HepG2 (cell line): Measurements from ENCODE around the gene SULT2B1. TPM values are rescaled to one million over a fixed set of nuclear protein-coding genes. Genes with fewer than 3 reads are reported as not detected.
A peak's percentile ranks its signal among the peaks of the same experiment; 100 is the strongest.

Experiments used
- ATAC-seq: fragments of 200-7000 bp; cut with Tn5 transposase; 3 replicates; pipeline ENCODE4 v1.9.1; 2020; ENCODE audit warnings: mild to moderate bottlenecking, moderate library complexity
- BruUV-seq: library from RNA; stranded (reverse); fragments of 400-500 nt; replicated peaks from 2 replicates; lab custom pipeline; 2021; lab: Mats Ljungman, UMichigan
- CTCF ChIA-PET: fragments of 300-600 bp; formaldehyde crosslinking; extraction: SDS; loops from one replicate; lab custom pipeline; 2021; ENCODE audit warnings: low total read pairs, inconsistent platforms, low intra/inter-chr PET ratio; lab: Yijun Ruan, JAX
- POLR2A ChIA-PET: fragments of 350-600 bp; sonication (Branson Sonifier 250); formaldehyde crosslinking; loops from one replicate; lab custom pipeline; 2020; ENCODE audit warnings: antibody characterized with exemption, inconsistent platforms; lab: Yijun Ruan, JAX
- DNase-seq: peaks from one replicate; pipeline ENCODE4 v3.0.0-alpha.2; 2015; ENCODE audit warnings: low spot score
- FAIRE-seq: peaks from 3 replicates; lab custom pipeline; 2011; peaks lifted over from hg19 to GRCh38; lab: Jason Lieb, UNC
- H2AFZ ChIP-seq: one replicate; pipeline ENCODE4 v1.6.1; 2011; ENCODE audit warnings: low read length, inconsistent platforms
- H3K27ac ChIP-seq: fragments of 300-600 bp; 3 replicates; pipeline ENCODE4 v1.8.0; 2011; ENCODE audit warnings: mixed run types, mild to moderate bottlenecking, mixed read lengths, low read length, inconsistent platforms; ENCODE audit not compliant: insufficient read depth; ENCODE audit errors: extremely low read length
- H3K27me3 ChIP-seq, 2 experiments: fragments of 200-600 bp in 1 of 2; 2 replicates in 1 of 2; 3 replicates in 1 of 2; pipeline versions ENCODE4 v1.6.0 to v1.8.0; 2011; ENCODE audit warnings: low read length in 2 of 2, mild to moderate bottlenecking in 2 of 2, moderate library complexity in 2 of 2, inconsistent platforms in 1 of 2; ENCODE audit not compliant: insufficient read depth in 2 of 2, control insufficient read depth in 1 of 2
- H3K36me3 ChIP-seq, 2 experiments: fragments of 200-600 bp in 1 of 2; replicated peaks in 1 of 2; 2 replicates in 1 of 2; 3 replicates in 1 of 2; pipeline versions ENCODE4 v1.5.1 to v1.8.0; 2011; ENCODE audit warnings: low read length in 2 of 2, inconsistent platforms in 1 of 2; ENCODE audit not compliant: insufficient read depth in 2 of 2, control insufficient read depth in 1 of 2
- H3K4me1 ChIP-seq: 2 replicates; pipeline ENCODE4 v1.5.1; 2012; ENCODE audit warnings: low read length, inconsistent platforms; ENCODE audit not compliant: insufficient read depth
- H3K4me2 ChIP-seq: 2 replicates; pipeline ENCODE4 v1.6.0; 2011; ENCODE audit warnings: low read depth, low read length, inconsistent platforms
- H3K4me3 ChIP-seq, 3 experiments: fragments of 200-600 bp in 1 of 3; sonication (generic), shearing (Covaris generic) in 1 of 3; replicated peaks in 1 of 3; 2 replicates each; pipeline ENCODE4 v1.5.1; 2011 to 2016; ENCODE audit warnings: low read length in 3 of 3, inconsistent platforms in 2 of 3, low read depth in 2 of 3, mild to moderate bottlenecking in 2 of 3, control low read depth in 1 of 3, mixed read lengths in 1 of 3; ENCODE audit not compliant: insufficient read depth in 1 of 3
- H3K79me2 ChIP-seq: one replicate; pipeline ENCODE4 v1.6.1; 2011; ENCODE audit warnings: low read length, inconsistent platforms; ENCODE audit not compliant: insufficient read depth
- H3K9ac ChIP-seq: 2 replicates; pipeline ENCODE4 v1.6.0; 2011; ENCODE audit warnings: mild to moderate bottlenecking, low read depth, low read length, inconsistent platforms; ENCODE audit not compliant: insufficient read depth
- H3K9me3 ChIP-seq: 2 replicates; pipeline ENCODE4 v1.5.1; 2012; ENCODE audit warnings: mild to moderate bottlenecking, low read length
- H4K20me1 ChIP-seq: 2 replicates; pipeline ENCODE4 v1.6.0; 2011; ENCODE audit warnings: inconsistent platforms, mild to moderate bottlenecking, low read length, moderate library complexity; ENCODE audit not compliant: insufficient read depth
- CBX2 ChIP-seq, 2 experiments: fragments of 200-600 bp in 1 of 2; sonication (generic); formaldehyde crosslinking in 1 of 2; IDR thresholded peaks; 2 replicates each; pipeline versions ENCODE4 v1.7.0 to v1.8.1; 2018 to 2022; ENCODE audit warnings: low read depth in 2 of 2, low read length in 1 of 2, mild to moderate bottlenecking in 1 of 2, missing genetic modification reagents in 1 of 2
- CC2D1A ChIP-seq: sonication (generic); formaldehyde crosslinking; IDR thresholded peaks from 2 replicates; pipeline ENCODE4 v1.8.1; 2023; ENCODE audit warnings: mild to moderate bottlenecking, missing genetic modification reagents
- ELF4 ChIP-seq: sonication (generic); formaldehyde crosslinking; IDR thresholded peaks from 2 replicates; pipeline ENCODE4 v1.5.0; 2020; ENCODE audit warnings: missing genetic modification reagents, mild to moderate bottlenecking, moderate library complexity, borderline replicate concordance
- NPAS2 ChIP-seq: sonication (generic); formaldehyde crosslinking; IDR thresholded peaks from 2 replicates; pipeline ENCODE4 v1.8.0; 2022; ENCODE audit warnings: mild to moderate bottlenecking, missing genetic modification reagents, borderline replicate concordance
- RNF2 ChIP-seq: fragments of 450-650 bp; conservative IDR thresholded peaks from 2 replicates; pipeline ENCODE4 v1.6.1; 2016; ENCODE audit warnings: low read depth
- ZBTB7B ChIP-seq: sonication (generic); formaldehyde crosslinking; IDR thresholded peaks from 2 replicates; pipeline ENCODE4 v1.4.0; 2020; ENCODE audit warnings: missing genetic modification reagents
- ZNF768 ChIP-seq: sonication (generic); formaldehyde crosslinking; IDR thresholded peaks from 2 replicates; pipeline ENCODE4 v1.4.0; 2020; ENCODE audit warnings: missing genetic modification reagents
- WGBS: methylation state at CpG from one replicate; pipeline ENCODE4 v1.1.6; 2017; ENCODE audit warnings: low lambda C conversion rate; 5-methylcytosine and 5-hydroxymethylcytosine counted together
- in situ Hi-C: cut with HindIII; loops from 2 replicates; pipeline ENCODE4 v1.10.0; 2017; ENCODE audit warnings: low pct_unique_long_range_greater_than_20kb; ENCODE audit not compliant: extremely low pct_ligation_motif_present
- intact Hi-C: fragments of 100-400 bp; cut with micrococcal nuclease; formaldehyde crosslinking; loops from one replicate; pipeline ENCODE4 v1.10.0; 2022; ENCODE audit not compliant: unreplicated experiment
- polyA plus RNA-seq, 8 experiments: library from polyadenylated mRNA; depleted of rRNA in 3 of 8; stranded (reverse) in 7 of 8; unstranded in 1 of 8; fragments of >200 nt; fragmentation: Illumina TruSeq in 4 of 8; extraction: Trizol in 4 of 8; gene quantifications; 2 replicates each; pipeline versions ENCODE4 v1.2.1 to v1.2.3, GENCODE V29; 2011 to 2016; ENCODE audit warnings: low read depth in 4 of 8, missing spikeins in 1 of 8, mixed read lengths in 1 of 8; ENCODE audit not compliant: insufficient read depth in 1 of 8
- total RNA-seq, 5 experiments: library from RNA; depleted of rRNA; stranded (reverse); fragments of >200 nt; fragmentation: Illumina TruSeq; extraction: Trizol; gene quantifications; 2 replicates each; pipeline ENCODE4 v1.2.3, GENCODE V29; 2016; ENCODE audit warnings: low read depth in 1 of 5
- TF ChIP-seq, protein P1 (sequence below): sonication (generic); formaldehyde crosslinking; IDR thresholded peaks from 2 replicates; pipeline ENCODE4 v1.4.0; 2020; ENCODE audit warnings: missing genetic modification reagents
- TF ChIP-seq, protein P2 (sequence below): sonication (generic); formaldehyde crosslinking; IDR thresholded peaks from 2 replicates; pipeline ENCODE4 v1.9.0; 2021; ENCODE audit warnings: missing genetic modification reagents, mild to moderate bottlenecking, borderline replicate concordance

The SULT2B1 gene
- total and polyA plus RNA-seq, 2 of the 13 experiments (the other 11 are each of a cell fraction or from before 2014, with no cell fraction given), result 0.13 TPM; not detected in 1

DNA sequence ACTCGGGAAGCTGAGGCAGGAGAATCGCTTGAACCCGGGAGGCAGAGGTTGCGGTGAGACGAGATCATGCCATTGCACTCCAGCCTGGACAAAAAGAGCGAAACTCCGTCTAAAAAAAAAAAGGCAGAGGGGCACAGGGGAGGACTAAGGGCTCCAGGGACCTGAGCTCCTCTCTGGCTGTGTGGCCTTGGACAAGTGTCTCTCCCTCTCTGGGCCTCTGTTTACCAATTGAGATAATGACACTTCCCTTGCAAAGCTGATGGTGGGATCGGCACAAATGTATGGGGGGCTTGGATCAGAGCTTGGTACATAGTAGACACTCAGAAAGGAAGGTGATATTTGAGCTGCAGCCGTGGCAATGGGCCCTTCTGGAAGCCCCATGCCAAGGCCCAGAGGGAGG is 43.2 kb downstream of the SULT2B1 start:
- no peak overlapping the region for H2AFZ ChIP-seq
- ATAC-seq (no peak), FAIRE-seq (no peak), DNase-seq (no peak)
- no peaks in the 10 kb centered on the region for H4K20me1 ChIP-seq
- intact Hi-C loops, result no loop called here
- no peak overlapping the region for H3K27ac ChIP-seq
- peaks cover 1 to 12% of the 10 kb centered on the region in 2 experiments; a peak in 4 of 5 replicates for H3K27me3 ChIP-seq
- H3K9ac ChIP-seq, result no peak overlapping the region
- ChIA-PET CTCF (no interaction called here), POLR2A (interaction anchor here (1.1 kb wide), 1 partner anchor 24 kb away, joined by 3 read pairs; the partner anchor contains the start of genes RPL18 and SPHK2)
- H3K4me1 ChIP-seq, result peaks cover 8% of the 10 kb centered on the region; the same call in 1 of the 2 replicates
- peak; percentile 86 for TF ChIP-seq ZNF768 (CRISPR knock-in tag)
- no peak for TF ChIP-seq NPAS2 (CRISPR knock-in tag)
- 61% methylated on average over 8 of the region's 9 CpGs for WGBS
- H3K36me3 ChIP-seq, result no peaks in the 10 kb centered on the region
- BruUV-seq, result no TSS peak
- H3K4me3 ChIP-seq, result no peak overlapping the region
- H3K79me2 ChIP-seq, result no peaks in the 10 kb centered on the region
- H3K4me2 ChIP-seq, result no peak overlapping the region
- in situ Hi-C loops, result no loop called here
- H3K9me3 ChIP-seq, result no peaks in the 10 kb centered on the region

DNA sequence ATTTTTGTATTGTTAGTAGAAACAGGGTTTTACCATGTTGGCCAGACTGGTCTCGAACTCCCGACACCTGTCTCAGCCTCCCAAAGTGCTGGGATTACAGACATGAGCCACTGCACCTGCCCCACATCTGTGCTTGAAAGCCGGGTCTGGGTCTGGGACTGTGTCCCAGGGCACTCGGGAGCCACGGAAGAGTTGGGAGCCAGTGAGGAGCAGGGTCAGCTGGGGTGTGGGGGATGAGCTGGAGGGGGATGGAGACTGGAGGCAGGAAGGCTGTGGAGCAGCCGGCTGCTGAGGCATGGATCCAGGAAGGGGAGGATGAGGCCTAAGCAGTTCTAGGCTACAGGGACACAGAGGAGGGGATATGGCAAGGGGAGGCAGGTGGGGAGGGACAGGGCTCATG is 43.9 kb downstream of the SULT2B1 start:
- no peaks in the 10 kb centered on the region for H4K20me1 ChIP-seq
- BruUV-seq, result no TSS peak
- H3K9me3 ChIP-seq, result no peaks in the 10 kb centered on the region
- ChIA-PET POLR2A (no interaction called here), CTCF (no interaction called here)
- no peak overlapping the region for H3K9ac ChIP-seq
- H3K4me2 ChIP-seq, result no peak overlapping the region
- no peaks in the 10 kb centered on the region for H3K36me3 ChIP-seq
- FAIRE-seq (no peak), ATAC-seq (no peak), DNase-seq (no peak)
- H3K79me2 ChIP-seq, result no peaks in the 10 kb centered on the region
- H3K27me3 ChIP-seq, result peaks cover 0 to 12% of the 10 kb centered on the region in 2 experiments; a peak in 3 of 5 replicates
- no peak overlapping the region for H3K27ac ChIP-seq
- no peak overlapping the region for H3K4me3 ChIP-seq
- no peak overlapping the region for H2AFZ ChIP-seq
- in situ Hi-C loops, result no loop called here
- peaks cover 8% of the 10 kb centered on the region; the same call in 1 of the 2 replicates for H3K4me1 ChIP-seq
- intact Hi-C loops, result no loop called here
- 34% methylated on average over 6 of the region's 6 CpGs for WGBS
- TF ChIP-seq, protein P1, sequence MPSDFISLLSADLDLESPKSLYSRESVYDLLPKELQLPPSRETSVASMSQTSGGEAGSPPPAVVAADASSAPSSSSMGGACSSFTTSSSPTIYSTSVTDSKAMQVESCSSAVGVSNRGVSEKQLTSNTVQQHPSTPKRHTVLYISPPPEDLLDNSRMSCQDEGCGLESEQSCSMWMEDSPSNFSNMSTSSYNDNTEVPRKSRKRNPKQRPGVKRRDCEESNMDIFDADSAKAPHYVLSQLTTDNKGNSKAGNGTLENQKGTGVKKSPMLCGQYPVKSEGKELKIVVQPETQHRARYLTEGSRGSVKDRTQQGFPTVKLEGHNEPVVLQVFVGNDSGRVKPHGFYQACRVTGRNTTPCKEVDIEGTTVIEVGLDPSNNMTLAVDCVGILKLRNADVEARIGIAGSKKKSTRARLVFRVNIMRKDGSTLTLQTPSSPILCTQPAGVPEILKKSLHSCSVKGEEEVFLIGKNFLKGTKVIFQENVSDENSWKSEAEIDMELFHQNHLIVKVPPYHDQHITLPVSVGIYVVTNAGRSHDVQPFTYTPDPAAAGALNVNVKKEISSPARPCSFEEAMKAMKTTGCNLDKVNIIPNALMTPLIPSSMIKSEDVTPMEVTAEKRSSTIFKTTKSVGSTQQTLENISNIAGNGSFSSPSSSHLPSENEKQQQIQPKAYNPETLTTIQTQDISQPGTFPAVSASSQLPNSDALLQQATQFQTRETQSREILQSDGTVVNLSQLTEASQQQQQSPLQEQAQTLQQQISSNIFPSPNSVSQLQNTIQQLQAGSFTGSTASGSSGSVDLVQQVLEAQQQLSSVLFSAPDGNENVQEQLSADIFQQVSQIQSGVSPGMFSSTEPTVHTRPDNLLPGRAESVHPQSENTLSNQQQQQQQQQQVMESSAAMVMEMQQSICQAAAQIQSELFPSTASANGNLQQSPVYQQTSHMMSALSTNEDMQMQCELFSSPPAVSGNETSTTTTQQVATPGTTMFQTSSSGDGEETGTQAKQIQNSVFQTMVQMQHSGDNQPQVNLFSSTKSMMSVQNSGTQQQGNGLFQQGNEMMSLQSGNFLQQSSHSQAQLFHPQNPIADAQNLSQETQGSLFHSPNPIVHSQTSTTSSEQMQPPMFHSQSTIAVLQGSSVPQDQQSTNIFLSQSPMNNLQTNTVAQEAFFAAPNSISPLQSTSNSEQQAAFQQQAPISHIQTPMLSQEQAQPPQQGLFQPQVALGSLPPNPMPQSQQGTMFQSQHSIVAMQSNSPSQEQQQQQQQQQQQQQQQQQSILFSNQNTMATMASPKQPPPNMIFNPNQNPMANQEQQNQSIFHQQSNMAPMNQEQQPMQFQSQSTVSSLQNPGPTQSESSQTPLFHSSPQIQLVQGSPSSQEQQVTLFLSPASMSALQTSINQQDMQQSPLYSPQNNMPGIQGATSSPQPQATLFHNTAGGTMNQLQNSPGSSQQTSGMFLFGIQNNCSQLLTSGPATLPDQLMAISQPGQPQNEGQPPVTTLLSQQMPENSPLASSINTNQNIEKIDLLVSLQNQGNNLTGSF (CRISPR knock-in tag), result no peak
- TF ChIP-seq CBX2 (IDR thresholded peaks at IDR 0.05; ENCODE audit: low read depth, low read length), result no peak
- TF ChIP-seq CBX2 (CRISPR knock-in tag; IDR thresholded peaks at IDR 0.05; ENCODE audit: low read depth), result no peak
- TF ChIP-seq CC2D1A (CRISPR knock-in tag), result no peak
- TF ChIP-seq, protein P2, sequence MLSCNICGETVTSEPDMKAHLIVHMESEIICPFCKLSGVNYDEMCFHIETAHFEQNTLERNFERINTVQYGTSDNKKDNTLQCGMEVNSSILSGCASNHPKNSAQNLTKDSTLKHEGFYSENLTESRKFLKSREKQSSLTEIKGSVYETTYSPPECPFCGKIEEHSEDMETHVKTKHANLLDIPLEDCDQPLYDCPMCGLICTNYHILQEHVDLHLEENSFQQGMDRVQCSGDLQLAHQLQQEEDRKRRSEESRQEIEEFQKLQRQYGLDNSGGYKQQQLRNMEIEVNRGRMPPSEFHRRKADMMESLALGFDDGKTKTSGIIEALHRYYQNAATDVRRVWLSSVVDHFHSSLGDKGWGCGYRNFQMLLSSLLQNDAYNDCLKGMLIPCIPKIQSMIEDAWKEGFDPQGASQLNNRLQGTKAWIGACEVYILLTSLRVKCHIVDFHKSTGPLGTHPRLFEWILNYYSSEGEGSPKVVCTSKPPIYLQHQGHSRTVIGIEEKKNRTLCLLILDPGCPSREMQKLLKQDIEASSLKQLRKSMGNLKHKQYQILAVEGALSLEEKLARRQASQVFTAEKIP (CRISPR knock-in tag), result no peak
- no peak for TF ChIP-seq RNF2
- no peak for TF ChIP-seq ELF4
- no peak for TF ChIP-seq ZBTB7B (CRISPR knock-in tag)
